ENCODE results near the gene MRGPRX2.

The MRGPRX2 gene

GRCh38 chr11:19060629-19061028 lies at the start of gene MRGPRX2:
TSS of gene MRGPRX2 (minus strand) at chr11:19060717. CDS start at chr11:19056402, 4,315 bp downstream.
- no peak within 1 kb of the TSS for H3K9ac ChIP-seq (ENCODE audit: insufficient read length, low read depth)
- H3K4me1 ChIP-seq (ENCODE audit: insufficient read depth, insufficient read length), result no peaks in the 10 kb centered on the region
- no peak within 1 kb of the TSS for H3K4me3 ChIP-seq (ENCODE audit: insufficient read length, low read depth)
- H3K27me3 ChIP-seq (ENCODE audit: insufficient read depth, insufficient read length), result no peaks in the 10 kb centered on the region
- no peaks in the 10 kb centered on the region for H3K9me3 ChIP-seq (ENCODE audit: insufficient read depth, low read length)
- no peak for DNase-seq (ENCODE audit: low read depth, low spot score)
- no peaks in the 10 kb centered on the region for H3K36me3 ChIP-seq (ENCODE audit: insufficient read depth, insufficient read length, low read length)
- no peak for TF ChIP-seq SUZ12 (IDR thresholded peaks at IDR 0.05; ENCODE audit: extremely low read depth, insufficient read depth, insufficient read length)
- no peak for TF ChIP-seq ZNF274 (IDR thresholded peaks at IDR 0.05; ENCODE audit: low read depth, low read length)
- TF ChIP-seq YY1 (IDR thresholded peaks at IDR 0.05; ENCODE audit: insufficient read depth, insufficient read length), result no peak

- Histone ChIP-seq H3K27me3 (ENCODE audit: insufficient read depth, insufficient read length) (no peaks in the 10 kb centered on the region), H3K4me1 (ENCODE audit: insufficient read depth, insufficient read length) (no peaks in the 10 kb centered on the region), H3K36me3 (ENCODE audit: insufficient read depth, insufficient read length, low read length) (no peaks in the 10 kb centered on the region), H3K4me3 (ENCODE audit: insufficient read length, low read depth) (no peak overlapping the region), H3K9me3 (ENCODE audit: insufficient read depth, low read length) (no peaks in the 10 kb centered on the region), H3K9ac (ENCODE audit: insufficient read length, low read depth) (no peak overlapping the region)
- TF ChIP-seq SUZ12 (IDR thresholded peaks at IDR 0.05; ENCODE audit: extremely low read depth, insufficient read depth, insufficient read length), result no peak
- no peak for TF ChIP-seq ZNF274 (IDR thresholded peaks at IDR 0.05; ENCODE audit: low read depth, low read length)
- TF ChIP-seq YY1 (IDR thresholded peaks at IDR 0.05; ENCODE audit: insufficient read depth, insufficient read length), result no peak
- no peak for DNase-seq (ENCODE audit: low read depth, low spot score)
These were observed 49.8 kb upstream of the MRGPRX2 start for GRCh38 chr11:19110295-19110694.

- H3K36me3 ChIP-seq (ENCODE audit: insufficient read depth, insufficient read length, low read length), result no peaks in the 10 kb centered on the region
- no peak overlapping the region for H3K9ac ChIP-seq (ENCODE audit: insufficient read length, low read depth)
- H3K4me3 ChIP-seq (ENCODE audit: insufficient read length, low read depth), result no peak overlapping the region
- no peaks in the 10 kb centered on the region for H3K9me3 ChIP-seq (ENCODE audit: insufficient read depth, low read length)
- no peaks in the 10 kb centered on the region for H3K4me1 ChIP-seq (ENCODE audit: insufficient read depth, insufficient read length)
- DNase-seq (ENCODE audit: low read depth, low spot score), result no peak
- no peaks in the 10 kb centered on the region for H3K27me3 ChIP-seq (ENCODE audit: insufficient read depth, insufficient read length)
- TF ChIP-seq SUZ12 (IDR thresholded peaks at IDR 0.05; ENCODE audit: extremely low read depth, insufficient read depth, insufficient read length) (no peak), YY1 (IDR thresholded peaks at IDR 0.05; ENCODE audit: insufficient read depth, insufficient read length) (no peak), ZNF274 (IDR thresholded peaks at IDR 0.05; ENCODE audit: low read depth, low read length) (no peak)
These were observed 46.6 kb upstream of the MRGPRX2 start for GRCh38 chr11:19107125-19107524.

GRCh38 chr11:19105011-19105410 lies 44.5 kb upstream of the MRGPRX2 start:
- Histone ChIP-seq H3K4me1 (ENCODE audit: insufficient read depth, insufficient read length) (no peaks in the 10 kb centered on the region), H3K9ac (ENCODE audit: insufficient read length, low read depth) (no peak overlapping the region), H3K27me3 (ENCODE audit: insufficient read depth, insufficient read length) (no peaks in the 10 kb centered on the region), H3K36me3 (ENCODE audit: insufficient read depth, insufficient read length, low read length) (no peaks in the 10 kb centered on the region), H3K9me3 (ENCODE audit: insufficient read depth, low read length) (peaks cover 10% of the 10 kb centered on the region; the same call in 1 of the 2 replicates), H3K4me3 (ENCODE audit: insufficient read length, low read depth) (no peak overlapping the region)
- TF ChIP-seq SUZ12 (IDR thresholded peaks at IDR 0.05; ENCODE audit: extremely low read depth, insufficient read depth, insufficient read length) (no peak), YY1 (IDR thresholded peaks at IDR 0.05; ENCODE audit: insufficient read depth, insufficient read length) (no peak), ZNF274 (IDR thresholded peaks at IDR 0.05; ENCODE audit: low read depth, low read length) (no peak)
- DNase-seq (ENCODE audit: low read depth, low spot score), result no peak

- TF ChIP-seq ZNF274 (IDR thresholded peaks at IDR 0.05; ENCODE audit: low read depth, low read length), result no peak
- TF ChIP-seq SUZ12 (IDR thresholded peaks at IDR 0.05; ENCODE audit: extremely low read depth, insufficient read depth, insufficient read length), result no peak
- TF ChIP-seq YY1 (IDR thresholded peaks at IDR 0.05; ENCODE audit: insufficient read depth, insufficient read length), result no peak
- no peaks in the 10 kb centered on the region for H3K36me3 ChIP-seq (ENCODE audit: insufficient read depth, insufficient read length, low read length)
- H3K9me3 ChIP-seq (ENCODE audit: insufficient read depth, low read length), result peaks cover 10% of the 10 kb centered on the region; the same call in 1 of the 2 replicates
- H3K4me1 ChIP-seq (ENCODE audit: insufficient read depth, insufficient read length), result no peaks in the 10 kb centered on the region
- no peak for DNase-seq (ENCODE audit: low read depth, low spot score)
- H3K9ac ChIP-seq (ENCODE audit: insufficient read length, low read depth), result no peak overlapping the region
- H3K27me3 ChIP-seq (ENCODE audit: insufficient read depth, insufficient read length), result no peaks in the 10 kb centered on the region
- no peak overlapping the region for H3K4me3 ChIP-seq (ENCODE audit: insufficient read length, low read depth)
These were observed 42.0 kb upstream of the MRGPRX2 start for GRCh38 chr11:19102521-19102900.

GRCh38 chr11:19101796-19102520 lies 41.4 kb upstream of the MRGPRX2 start:
- TF ChIP-seq SUZ12 (IDR thresholded peaks at IDR 0.05; ENCODE audit: extremely low read depth, insufficient read depth, insufficient read length) (no peak), ZNF274 (IDR thresholded peaks at IDR 0.05; ENCODE audit: low read depth, low read length) (no peak), YY1 (IDR thresholded peaks at IDR 0.05; ENCODE audit: insufficient read depth, insufficient read length) (no peak)
- Histone ChIP-seq H3K9me3 (ENCODE audit: insufficient read depth, low read length) (peaks cover 10% of the 10 kb centered on the region; the same call in 1 of the 2 replicates), H3K4me1 (ENCODE audit: insufficient read depth, insufficient read length) (no peaks in the 10 kb centered on the region), H3K36me3 (ENCODE audit: insufficient read depth, insufficient read length, low read length) (no peaks in the 10 kb centered on the region), H3K9ac (ENCODE audit: insufficient read length, low read depth) (no peak overlapping the region), H3K27me3 (ENCODE audit: insufficient read depth, insufficient read length) (no peaks in the 10 kb centered on the region), H3K4me3 (ENCODE audit: insufficient read length, low read depth) (no peak overlapping the region)
- no peak for DNase-seq (ENCODE audit: low read depth, low spot score)

- no peak overlapping the region for H3K4me3 ChIP-seq (ENCODE audit: insufficient read length, low read depth)
- no peak for TF ChIP-seq YY1 (IDR thresholded peaks at IDR 0.05; ENCODE audit: insufficient read depth, insufficient read length)
- no peak for TF ChIP-seq SUZ12 (IDR thresholded peaks at IDR 0.05; ENCODE audit: extremely low read depth, insufficient read depth, insufficient read length)
- H3K9me3 ChIP-seq (ENCODE audit: insufficient read depth, low read length), result peaks cover 10% of the 10 kb centered on the region; the same call in 1 of the 2 replicates
- no peaks in the 10 kb centered on the region for H3K4me1 ChIP-seq (ENCODE audit: insufficient read depth, insufficient read length)
- no peak for DNase-seq (ENCODE audit: low read depth, low spot score)
- no peaks in the 10 kb centered on the region for H3K27me3 ChIP-seq (ENCODE audit: insufficient read depth, insufficient read length)
- no peaks in the 10 kb centered on the region for H3K36me3 ChIP-seq (ENCODE audit: insufficient read depth, insufficient read length, low read length)
- no peak overlapping the region for H3K9ac ChIP-seq (ENCODE audit: insufficient read length, low read depth)
These were observed 40.4 kb upstream of the MRGPRX2 start for GRCh38 chr11:19100885-19101284.
